GM18867 (cell line): ENCODE results near the gene PIF1.
"Not testable (repeated sequence)": the region's sequence is repeated elsewhere in the genome, so short reads cannot be mapped to it uniquely, and the experiment has no call there.

Source experiments
- ATAC-seq: cut with Tn5 transposase; IDR thresholded peaks from one replicate; pipeline ENCODE4 v1.9.1; 2021; ENCODE audit warnings: mild to moderate bottlenecking, moderate library complexity; ENCODE audit not compliant: unreplicated experiment

The PIF1 gene

GRCh38 chr15:64810497-64811326 is 14.7 kb downstream of the PIF1 start:
- ATAC-seq, result no peak

DNA sequence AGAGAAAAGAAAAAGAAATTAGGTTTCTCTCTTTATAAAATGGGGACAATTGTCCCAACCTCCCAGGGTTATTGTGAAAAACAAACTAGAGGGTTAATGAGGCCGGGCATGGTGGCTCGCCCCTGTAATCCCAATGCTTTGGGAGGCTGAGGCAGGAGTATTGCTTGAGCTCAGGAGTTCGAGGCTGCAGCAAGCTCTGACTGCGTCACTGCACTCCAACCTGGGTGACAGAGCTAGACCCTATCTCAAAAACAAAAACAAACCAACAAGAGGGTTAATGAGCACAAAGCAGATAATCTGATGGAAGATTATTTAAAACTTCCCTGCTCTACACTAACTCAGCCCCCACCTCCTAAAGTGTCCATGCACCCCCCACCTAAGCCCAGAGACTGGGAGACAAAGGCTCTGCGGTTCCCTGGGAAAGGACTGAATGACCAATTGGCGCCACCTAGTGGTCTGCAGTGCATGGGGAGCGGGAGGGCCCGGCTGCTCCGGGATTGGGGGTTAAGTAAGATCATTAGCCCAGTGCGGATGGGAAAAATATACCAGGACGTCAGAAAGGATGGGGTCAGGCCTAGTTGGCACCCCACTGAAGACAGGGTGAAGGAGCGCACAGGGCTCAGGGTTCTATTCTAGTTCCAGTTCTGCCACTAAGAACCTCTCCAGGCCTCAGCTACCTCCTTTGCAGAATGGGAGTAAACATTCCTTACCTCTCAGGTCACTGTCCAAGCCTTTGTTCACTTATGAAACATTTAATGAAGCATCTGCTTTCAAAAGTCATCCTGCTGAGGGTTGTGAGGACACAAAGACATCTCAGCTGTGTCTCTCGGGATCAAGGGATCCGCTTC is 15.6 kb downstream of the PIF1 start:
- no peak for ATAC-seq

DNA sequence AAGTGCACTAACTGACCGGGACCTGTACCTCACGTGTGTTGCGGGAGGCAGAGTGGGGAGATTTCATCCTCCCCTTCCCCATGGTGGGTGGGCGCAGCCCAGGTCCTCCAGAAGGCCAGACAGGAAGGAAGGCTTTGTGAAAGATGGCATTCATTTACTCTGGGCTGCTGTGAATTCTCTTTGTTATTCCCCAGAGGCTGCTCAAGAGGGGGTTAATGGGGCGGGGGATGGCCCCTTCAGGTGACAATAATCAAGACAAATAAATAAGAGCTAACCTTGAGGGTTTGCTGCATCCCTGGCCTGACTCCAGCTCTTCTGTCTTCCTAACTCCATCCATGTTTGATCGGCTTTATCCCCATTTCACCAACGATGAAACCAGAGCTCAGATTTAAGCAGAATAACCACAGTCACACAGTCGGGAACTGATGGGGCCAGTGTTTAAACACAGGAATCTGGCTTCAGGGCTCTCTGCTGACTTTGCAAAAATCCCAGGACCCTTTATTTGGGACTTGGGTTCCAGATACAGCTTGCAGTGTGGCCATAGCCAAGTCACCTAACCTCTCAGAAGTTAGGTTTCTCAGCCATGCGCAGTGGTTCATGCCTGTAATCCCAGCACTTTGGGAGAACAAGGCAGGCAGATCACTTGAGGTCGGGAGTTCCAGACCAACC is 16.5 kb downstream of the PIF1 start:
- ATAC-seq, result no peak

- no peak for ATAC-seq
Observed at GRCh38 chr15:64807751-64808222, 17.7 kb downstream of the PIF1 start.

- no peak for ATAC-seq
Observed at GRCh38 chr15:64807051-64807749, 18.2 kb downstream of the PIF1 start.

- no peak for ATAC-seq
Observed at GRCh38 chr15:64806509-64806908, 18.9 kb downstream of the PIF1 start.

DNA sequence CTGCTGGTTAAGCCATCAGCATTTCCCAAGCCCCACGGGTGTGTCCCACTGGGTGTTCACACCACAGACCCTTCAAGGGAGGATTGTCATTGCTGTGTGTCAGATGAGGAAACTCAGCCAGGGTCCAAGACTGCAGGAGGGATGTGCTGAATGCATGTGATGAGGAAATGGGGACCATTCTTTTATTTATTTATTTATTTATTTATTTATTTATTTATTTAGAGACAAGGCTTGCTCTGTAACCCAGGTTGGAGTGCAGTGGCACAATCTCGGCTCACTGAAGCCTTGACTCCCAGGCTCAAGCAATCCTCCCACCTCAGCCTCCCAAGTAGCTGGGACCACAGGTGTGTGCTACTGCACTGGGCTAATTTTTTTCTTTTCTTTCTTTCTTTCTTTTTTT is 20.8 kb downstream of the PIF1 start:
- ATAC-seq, result no peak

DNA sequence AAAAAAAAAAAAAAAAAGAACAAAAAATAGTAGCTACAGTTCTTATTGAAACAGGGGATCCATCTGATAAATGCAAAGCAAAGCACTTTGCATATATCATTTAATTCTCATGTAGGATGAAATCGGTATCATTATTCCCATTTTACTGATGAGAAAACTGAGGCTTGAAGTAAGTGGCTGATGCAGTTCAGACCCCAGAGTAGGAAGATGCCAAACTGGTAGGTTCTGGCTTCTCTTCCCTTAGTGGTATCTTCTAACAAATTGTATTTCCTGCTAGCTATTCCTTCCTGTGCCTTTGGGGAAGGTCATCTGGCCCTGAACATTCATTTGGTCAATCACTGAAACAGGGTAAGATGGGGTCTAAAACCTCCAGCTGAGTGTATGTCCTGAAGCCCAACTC is 21.9 kb downstream of the PIF1 start:
- no peak for ATAC-seq

GRCh38 chr15:64800476-64800875 is 25.0 kb downstream of the PIF1 start:
- no peak for ATAC-seq

DNA sequence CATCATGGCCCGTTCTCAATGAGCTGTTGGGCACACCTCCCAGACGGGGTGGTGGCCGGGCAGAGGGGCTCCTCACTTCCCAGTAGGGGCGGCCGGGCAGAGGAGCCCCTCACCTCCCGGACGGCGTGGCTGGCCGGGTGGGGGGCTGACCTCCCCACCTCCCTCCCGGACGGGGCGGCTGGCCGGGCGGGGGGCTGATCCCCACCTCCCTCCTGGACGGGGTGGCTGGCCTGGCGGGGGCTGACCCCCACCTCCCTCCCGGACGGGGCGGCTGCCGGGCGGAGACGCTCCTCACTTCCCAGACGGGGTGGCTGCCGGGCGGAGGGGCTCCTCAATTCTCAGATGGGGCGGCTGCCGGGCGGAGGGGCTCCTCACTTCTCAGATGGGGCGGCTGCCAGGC is 26.5 kb downstream of the PIF1 start:
- not testable (repeated sequence) for ATAC-seq

DNA sequence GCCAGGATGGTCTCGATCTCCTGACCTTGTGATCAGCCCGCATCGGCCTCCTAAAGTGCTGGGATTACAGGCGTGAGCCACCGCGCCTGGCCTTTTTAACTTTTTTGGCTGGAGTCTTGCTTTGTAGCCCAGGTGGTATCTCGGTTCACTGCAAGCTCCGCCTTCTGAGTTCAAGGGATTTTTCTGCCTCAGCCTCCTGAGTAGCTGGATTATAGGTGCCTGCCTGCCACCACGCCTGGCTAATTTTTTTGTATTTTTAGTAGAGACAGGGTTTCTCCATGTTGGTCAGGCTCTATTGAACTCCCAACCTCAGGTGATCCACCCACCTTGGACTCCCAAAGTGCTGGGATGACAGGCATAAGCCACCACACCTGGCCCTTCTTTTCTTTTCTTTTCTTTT is 29.5 kb downstream of the PIF1 start:
- ATAC-seq, result not testable (repeated sequence)

GRCh38 chr15:64795299-64795698 is 30.1 kb downstream of the PIF1 start:
- not testable (repeated sequence) for ATAC-seq

DNA sequence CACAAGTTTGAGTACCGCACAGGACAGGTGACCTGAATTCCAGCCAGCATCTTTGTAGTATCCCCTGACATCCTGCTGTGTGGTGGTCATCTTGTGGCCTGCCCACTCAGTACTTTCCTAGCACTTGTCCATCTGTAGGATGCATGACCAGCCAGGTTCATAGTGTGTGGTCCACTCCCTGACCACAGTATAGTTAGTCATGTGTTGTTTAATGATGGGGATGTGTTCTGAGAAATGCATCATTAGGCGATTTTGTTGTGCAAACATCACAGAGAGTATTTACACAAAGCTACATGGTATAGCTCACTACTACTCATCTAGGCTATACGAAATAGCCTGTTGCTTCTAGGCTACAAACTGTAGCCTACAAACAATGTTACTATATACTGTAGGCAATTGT is 33.2 kb downstream of the PIF1 start:
- no peak for ATAC-seq

DNA sequence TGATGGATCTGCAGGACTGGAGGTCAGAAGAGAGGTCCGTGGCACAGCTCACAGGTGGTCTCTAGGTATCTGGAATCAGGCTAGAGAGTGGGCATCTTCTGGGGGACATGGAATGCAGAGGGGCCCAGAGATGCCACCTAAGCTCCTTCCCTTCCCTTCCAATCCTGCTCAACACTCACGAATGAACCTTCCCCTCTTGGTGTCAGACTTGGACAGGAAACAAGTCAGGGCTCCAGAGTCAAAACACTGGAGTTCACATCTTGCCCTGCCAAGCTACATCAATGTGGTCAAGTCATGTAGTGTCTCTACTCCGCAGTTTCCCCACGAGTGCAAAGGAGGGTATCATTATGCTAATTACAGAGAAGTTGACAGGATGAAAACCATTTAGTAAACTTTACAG is 34.0 kb downstream of the PIF1 start:
- no peak for ATAC-seq

GRCh38 chr15:64783796-64784195 is 41.7 kb downstream of the PIF1 start:
- ATAC-seq, result no peak

DNA sequence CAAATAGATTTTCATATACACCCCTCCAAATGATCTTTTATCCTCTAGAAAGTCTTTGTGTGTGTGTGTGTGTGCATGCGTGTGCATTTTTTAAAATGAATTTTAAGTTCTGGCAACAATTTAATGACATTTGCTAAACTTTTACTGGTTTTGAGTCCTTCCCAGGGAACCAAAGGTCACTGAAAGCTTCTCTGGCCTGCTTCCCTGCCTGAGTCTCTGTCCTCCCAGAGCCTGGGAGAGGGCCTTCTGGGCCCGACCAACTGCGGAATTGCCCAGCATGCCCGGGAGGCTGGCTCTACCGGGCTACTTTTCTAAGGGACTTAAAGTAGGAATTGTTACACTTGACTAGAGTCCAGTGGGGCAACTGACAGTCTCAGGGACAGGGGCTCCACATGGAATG is 42.7 kb downstream of the PIF1 start:
- no peak for ATAC-seq

DNA sequence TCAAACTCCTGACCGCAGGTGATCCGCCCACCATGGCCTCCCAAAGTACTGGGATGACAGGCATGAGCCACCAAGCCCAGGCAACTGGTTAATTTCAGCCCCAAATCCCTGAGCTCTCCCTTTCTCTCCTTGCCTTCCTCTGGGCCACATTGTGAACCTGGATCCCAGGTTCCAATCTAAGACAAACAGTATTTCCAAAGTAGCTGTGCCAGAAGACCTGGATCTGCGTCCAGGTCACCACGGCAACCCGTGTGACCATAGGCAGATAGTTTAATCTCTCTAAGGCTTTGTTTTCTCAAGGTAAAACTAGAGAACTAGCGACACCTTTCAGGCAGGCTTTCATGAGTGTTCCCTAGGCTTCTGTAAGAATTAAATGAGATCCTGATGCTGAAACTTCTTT is 44.1 kb downstream of the PIF1 start:
- no peak for ATAC-seq

DNA sequence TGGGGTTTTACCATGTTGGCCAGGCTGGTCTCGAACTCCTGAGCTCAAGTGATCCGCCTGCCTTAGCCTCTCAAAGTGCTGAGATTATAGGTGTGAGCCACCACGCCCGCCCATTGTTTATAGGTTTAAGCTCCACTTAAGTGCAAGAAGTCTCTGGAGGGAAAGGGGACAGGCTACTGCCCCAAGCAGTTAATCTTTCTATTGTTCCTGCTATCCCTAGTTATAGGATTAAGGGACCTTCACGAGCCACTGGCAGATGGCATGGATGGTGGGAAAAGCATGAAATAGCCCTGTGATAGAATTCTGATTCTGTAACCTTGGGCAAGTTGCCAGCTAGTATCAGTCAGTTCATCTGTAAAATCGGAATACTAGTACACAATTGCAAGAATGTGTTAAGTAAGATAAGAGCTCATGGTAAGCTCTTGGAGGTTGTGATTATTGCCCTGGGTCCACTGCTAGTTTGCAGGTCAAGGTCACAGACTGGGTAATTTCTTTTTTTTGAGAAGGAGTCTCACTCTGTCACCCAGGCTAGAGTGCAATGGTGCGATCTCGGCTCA is 44.8 kb downstream of the PIF1 start:
- ATAC-seq, result no peak

DNA sequence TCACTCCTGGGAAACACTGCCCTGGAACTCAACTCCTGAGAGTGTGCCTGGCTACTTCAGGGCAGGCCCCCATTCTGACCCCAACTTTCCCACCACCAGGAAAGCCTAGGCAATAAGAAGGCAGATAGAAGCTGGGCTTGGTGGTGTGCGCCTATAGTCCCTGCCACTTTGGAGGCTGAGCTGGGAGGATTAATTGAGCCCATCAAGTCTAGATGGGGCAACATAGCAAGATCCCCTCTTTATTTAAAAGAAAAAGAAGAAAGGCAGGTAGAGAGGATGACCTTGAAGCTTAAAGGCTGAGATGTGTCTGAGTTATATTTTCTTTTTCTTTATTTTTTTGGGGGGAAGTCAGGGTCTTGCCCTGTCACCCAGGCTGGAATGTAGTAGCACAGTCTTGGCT is 45.8 kb downstream of the PIF1 start:
- ATAC-seq, result no peak

DNA sequence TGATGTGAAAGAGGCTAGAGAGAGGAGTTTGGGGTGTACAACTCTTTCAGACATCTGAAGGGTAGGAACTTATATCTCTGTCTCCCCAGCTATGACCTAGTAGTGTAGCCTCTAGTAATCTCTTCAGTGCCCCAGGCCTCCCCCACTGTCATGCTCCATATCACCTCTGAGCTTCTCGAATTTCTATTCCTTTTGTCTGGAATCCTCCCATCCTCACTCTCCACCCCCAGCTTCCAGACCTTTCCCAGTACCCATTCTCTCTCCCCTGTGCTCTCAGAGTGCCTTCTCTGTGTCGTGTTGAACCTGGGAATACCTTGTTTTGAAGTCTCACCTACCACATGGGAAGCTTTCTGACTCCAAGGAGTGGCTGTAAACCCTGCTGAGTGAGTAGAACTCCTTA is 46.4 kb downstream of the PIF1 start:
- no peak for ATAC-seq

DNA sequence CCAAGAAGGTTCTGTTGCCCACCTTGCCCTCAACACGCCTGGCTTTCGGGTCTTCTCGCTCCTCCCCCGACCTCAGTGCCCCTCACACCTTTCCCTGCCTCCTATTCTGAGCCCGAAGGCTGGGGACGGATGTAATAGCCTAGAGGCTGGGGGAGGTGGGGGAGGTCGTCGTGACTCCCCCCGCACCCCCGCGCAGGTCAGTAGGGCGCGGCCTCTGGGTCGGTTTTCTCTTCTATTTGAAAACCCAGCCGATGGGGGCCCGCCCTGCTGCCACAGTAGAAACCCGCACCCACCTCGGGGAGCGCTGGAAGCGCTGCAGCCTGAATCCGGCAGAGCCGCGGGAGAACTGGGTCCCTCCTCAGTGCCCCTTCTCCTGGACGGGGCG is 49.1 kb downstream of the PIF1 start:
- no peak for ATAC-seq
